Activated CD4-positive, alpha-beta T cell treated with anti-CD3 and anti-CD28 coated beads for 1 hour (primary cell): ENCODE measurements around the gene NUP93.

Experiments
- DNase-seq: peaks from one replicate; pipeline ENCODE4 v3.0.0-alpha.2; 2020

Gene NUP93

DNA sequence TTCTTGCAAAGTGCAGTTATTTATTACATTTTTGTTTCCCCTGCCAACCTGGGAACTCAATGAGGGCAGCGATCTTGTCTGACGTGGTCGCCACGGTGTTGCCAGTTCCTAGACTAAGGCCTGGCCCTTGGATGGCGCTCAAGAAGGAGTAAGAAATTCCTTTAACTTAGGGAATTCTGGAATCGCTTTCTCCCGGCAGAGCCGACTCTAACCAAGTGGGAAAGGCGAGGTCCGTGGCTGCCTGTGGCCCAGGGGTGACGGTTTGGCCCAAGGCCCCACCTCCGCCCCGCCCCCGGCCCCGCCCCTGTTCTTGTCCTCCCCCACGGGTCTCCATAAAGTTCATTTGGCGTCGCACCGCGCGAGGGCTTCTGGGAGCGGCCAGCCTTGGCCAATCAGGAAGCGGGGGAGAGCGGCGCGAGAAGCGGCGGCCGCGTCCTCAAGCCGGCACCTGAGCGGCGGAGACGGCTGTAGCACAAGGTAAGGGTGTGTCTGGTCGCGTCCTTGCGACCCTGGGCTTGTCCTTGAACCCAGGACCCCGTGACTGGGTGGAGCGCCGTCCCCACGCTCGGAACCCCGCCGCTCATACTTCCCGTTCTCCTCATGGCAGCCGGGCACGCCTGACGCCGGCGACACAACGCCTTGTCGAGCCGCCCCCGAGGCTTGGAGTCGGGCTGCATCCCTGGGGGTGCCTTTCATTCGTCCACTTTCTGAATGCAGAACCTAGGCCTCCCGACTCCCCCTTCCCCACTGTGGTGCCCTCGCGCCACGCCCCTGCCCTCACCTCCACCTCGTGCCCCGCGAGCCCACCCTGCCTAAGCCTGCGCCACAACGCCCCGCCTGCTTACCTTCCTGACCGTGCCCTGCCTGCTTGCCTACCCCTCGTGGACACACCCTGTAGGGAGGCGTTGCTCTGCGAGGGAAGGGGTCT lies at the start of gene NUP93:
TSS of gene NUP93 (plus strand) at position 395 of the 928 bp plus-strand sequence. CDS start 18,119 bp downstream, outside the sequence.
- peak; percentile 83 for DNase-seq

DNA sequence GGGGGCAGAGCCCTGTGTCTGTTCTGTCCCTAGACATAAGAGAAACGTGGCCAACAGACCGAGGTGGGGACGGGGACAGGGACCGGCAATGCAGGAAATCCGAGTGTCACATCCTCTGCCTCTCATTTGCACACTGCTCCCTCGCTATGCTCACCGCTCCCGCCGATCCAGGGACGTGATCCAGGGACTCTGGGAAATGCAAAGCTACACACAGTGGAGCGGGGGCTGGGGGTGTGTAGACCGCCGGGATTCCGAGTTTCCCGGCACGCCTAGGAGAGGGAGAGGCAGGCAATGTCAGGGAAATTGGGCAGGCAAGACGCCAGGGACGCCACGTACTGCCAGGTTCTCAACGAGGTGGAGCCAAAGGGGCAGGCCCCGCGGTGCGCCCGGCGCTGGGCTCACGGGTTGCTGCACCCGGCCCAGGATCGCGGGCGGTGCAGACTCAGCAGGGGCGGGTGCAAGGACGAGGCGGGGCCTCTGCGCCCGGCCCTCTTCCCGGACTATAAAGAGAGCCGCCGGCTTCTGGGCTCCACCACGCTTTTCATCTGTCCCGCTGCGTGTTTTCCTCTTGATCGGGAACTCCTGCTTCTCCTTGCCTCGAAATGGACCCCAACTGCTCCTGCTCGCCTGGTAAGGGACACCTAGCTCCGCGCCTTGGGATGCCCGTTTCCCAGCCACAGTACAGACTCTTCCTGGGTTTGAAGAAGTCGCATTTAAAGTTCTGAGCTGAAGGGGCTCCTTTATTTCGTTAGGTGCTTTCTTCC lies 47.8 kb upstream of the NUP93 start, which contains the start of gene MT1X:
TSS of gene MT1X (plus strand) at position 532 of the 764 bp plus-strand sequence. CDS start at position 603, 71 bp downstream.
- peak; percentile 85 for DNase-seq

DNA sequence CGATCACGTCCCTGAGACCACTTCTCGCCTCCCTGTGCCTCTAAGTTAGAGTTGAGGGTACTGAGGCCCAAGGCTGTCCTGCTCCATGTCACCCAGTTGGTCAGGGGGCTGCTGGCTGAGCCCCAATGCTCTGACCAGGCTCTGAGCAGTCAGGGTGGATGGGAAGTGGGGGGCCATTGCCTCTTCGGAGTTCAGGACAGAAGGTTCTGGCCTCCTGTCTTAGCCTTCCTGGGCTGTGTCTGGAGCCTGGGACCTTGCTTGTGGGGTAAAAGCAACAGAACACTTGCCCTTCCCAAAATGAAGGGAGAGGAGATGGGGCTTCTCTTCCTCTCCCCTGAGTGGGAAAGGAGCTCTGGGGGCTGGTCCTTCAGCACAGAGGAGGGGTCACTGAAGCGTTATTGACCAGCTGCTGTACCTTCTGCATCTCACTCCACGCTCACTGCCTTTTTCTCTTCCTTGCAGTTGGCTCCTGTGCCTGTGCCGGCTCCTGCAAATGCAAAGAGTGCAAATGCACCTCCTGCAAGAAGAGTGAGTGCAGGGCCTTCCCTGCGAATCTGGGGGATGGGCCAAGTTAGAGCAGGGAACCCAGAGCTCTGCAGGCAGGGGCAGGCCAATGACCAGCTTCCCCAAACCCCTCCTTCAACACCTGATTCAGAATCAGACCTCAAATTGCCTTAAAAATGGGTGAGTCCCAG lies 47.1 kb upstream of the NUP93 start:
- DNase-seq: no peak

DNA sequence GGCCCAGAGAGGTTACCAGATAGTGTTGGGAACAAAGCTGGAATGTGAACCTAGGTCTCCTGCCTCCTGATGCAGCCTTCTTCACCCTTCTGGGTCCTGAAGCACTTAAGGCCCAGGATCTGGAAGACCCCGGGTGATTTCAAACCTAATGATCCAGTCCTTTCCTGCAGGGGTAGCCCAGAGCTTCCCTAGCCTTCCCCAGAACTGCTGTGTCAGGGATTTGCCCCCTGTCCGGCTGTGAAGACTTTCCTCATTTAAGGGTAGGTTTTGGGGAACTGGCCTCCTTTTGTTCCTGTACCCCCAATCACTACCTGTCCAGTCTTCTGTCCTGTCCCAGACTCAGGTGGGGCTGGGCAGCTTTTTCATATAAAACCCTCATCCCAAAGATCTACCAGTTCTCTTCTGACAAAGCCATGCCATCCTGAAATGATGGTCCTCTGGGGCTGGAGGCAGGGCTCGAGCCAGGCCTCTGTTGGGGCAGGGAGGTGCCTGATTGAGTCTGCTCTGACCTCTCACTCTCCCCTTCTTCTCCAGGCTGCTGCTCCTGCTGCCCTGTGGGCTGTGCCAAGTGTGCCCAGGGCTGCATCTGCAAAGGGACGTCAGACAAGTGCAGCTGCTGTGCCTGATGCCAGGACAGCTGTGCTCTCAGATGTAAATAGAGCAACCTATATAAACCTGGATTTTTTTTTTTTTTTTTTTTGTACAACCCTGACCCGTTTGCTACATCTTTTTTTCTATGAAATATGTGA lies 46.3 kb upstream of the NUP93 start:
- DNase-seq: no peak

DNA sequence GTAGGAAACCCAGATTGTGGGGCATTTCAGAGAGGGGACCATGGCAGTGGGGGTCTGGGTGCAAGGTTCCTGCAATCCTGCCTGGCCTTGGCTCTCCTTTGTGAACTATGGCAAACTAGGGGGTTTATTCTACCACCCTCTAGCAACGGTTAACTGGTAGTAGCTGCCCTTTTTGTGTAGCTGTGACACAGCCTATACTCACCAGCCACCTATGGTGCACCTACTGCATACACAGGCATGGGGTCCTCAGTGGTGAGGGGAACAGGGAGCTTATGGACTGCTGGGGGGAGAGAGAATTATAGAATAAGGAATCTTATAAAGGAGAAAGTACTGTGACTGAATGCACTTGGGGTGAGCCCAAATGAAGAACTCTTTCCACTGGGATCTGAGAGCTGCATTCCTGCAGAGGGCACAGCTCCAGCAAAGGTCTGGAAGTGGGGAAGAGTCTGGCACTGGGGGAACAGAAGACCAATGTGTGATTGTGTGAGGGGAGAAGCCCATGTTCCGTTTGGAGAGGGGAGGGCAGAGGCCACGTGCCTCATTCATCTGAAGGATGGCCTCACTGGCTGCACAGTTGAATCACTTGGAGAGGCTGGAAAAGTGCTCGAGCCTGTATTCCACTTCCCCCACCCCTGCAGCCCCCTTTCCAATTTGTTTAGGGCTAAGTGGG lies 45.5 kb upstream of the NUP93 start:
- DNase-seq: no peak

DNA sequence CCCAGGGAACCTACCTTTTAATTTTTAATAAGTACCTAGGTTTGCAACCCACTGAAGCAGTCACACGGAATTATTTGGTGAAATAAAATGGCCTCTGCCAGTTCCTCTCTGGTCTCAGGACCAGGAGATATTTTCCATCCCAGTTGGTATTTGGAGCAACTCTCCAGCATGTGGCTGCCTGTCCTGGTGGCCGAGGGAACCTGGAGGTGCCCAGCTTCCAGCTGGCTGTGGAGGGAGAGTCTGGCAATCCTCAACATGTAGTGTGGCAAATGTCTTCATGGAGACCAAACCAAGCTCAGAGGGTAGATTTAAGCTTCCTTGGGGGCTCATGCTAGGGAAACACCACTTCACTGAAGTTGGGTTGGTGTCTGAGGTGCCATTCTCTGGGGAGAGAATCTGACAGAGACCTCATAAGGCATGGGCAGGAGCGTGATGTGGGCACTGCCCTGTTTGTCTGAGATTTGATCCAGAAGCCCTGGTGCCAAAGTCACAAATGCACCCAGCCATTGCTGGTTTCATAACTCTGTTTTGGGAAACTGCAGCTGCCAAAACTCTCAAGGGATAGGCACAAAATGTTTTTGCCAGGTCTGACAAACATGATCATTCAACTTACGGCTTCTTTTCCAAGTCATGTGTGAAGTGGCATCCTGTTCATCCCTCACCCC lies 44.9 kb upstream of the NUP93 start:
- no peak for DNase-seq

DNA sequence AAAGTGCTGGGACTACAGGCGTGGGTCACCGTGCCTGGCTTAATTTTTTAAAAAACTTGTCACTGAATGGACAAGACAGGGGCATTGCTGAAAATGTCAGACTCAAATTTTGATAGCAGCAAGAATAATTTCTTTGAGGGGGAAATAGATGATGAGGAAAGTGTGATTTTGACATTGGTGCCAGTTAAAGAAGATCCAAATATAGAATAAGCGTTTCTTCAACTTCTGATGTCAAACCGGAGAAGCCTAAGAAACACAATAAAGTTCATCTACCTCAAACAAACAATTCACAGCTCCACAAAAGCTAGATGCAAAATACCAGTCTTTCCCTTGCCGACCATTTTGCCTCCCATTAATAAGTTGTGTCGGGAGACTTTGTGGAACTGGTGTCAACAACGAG lies 43.2 kb upstream of the NUP93 start:
- DNase-seq: no peak

DNA sequence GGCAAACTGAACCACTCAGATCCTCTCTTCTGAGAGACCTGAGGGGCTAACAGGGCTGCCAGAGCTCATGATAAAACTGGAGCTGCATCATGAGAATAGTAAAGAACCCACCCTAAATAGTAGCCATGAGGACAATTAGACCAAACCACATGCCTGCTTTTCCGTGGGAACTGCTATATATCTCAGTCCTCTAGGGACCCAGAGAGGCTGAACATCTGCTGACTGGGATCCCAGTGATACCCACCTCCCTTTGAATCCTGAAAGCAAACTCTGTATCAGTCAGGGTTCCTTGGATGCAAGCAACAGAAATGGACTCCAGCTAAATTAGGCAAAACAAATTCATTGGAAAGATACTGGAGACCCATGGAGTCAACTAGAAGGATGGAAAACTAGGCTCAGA lies 41.2 kb upstream of the NUP93 start:
- no peak for DNase-seq

DNA sequence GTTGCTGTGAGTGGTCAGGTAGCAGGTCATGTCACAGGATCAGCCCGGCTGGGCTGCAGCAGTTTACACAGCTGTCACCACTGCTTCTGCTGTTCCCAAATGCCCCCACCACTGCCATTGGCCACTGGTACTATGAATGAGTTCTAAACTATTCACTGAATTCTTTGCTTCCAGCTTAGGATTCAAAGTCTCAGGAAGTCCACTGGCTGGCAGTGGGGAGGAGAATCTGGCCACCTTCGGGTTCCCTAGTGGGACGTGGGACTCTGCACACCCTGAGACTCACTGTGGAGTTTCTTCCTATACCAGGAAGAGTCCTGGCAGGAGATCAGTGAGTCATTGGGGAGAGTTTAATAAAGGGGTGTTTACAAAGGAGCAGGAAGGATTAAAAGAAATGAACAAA lies 40.8 kb upstream of the NUP93 start:
- DNase-seq: no peak

DNA sequence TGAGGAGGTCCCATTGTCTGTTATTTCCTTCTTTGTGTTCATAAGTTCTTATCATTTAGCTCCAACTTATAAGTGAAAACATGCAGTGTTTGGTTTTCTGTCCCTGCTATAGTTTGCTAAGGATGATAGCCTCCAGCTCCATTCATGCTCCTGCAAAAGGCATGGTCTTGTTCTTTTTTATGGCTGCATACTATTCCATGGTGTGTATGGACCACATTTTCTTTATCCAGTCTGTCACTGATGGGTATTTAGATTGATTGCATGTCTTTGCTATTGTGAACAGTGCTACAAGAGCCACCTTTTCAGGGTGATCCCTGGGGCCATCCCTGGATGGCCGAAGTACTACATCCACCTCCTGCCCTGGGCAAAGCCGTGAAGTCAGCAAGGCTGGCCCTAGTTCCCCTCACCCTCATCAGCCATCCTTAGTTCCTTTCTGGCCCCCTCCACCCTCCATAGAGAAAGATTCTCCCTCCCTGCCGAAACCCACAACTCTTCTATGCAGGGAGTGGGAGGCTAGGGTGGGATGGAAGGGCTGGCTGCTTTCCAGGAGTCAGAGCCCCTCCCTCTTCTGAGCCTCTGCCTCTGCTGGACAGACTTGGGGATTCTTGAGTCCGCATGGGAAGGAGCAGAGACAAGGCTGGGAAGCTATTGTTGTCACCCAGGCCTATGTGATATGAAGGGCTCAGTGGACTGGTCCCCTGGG lies 39.4 kb upstream of the NUP93 start:
- no peak for DNase-seq

DNA sequence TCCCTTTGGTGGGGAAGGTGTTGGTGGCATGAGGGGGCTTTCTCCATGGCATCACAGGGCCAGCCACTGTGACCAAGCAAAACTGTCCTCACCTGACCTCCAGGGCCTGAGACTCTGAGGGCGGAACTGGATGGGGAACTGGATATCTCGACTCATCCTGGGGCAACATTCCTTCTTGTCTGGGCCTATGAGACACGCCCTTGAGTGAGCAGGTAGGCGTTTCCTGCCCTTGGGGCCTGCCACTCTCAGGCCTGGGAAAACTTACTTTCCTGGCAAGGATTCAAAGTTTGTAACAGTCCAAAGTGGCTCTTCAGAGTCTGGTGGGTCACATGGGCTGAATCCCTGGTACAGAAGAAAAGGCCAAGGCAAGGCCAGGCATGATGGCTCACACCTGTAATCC lies 38.0 kb upstream of the NUP93 start:
- no peak for DNase-seq

DNA sequence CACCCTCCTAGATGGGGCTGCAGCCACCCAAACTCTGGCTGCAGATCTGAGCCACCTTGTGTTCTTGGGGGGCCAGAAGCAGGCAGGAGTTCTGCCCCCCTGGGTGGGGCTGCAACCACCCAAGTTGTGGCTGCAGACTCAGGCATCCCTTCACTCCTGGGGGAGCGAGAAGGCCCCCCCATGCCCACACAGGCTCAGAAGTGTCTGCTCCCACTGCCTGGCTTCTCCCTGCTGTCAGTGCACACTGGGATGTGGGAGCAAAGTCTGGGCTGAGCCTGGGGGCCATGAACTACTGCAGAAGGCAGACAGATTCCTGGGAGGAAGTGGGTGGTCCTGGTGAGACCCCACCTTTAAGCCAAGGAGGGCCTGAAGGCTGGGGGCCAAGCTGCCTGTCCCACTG lies 34.7 kb upstream of the NUP93 start:
- DNase-seq: no peak

DNA sequence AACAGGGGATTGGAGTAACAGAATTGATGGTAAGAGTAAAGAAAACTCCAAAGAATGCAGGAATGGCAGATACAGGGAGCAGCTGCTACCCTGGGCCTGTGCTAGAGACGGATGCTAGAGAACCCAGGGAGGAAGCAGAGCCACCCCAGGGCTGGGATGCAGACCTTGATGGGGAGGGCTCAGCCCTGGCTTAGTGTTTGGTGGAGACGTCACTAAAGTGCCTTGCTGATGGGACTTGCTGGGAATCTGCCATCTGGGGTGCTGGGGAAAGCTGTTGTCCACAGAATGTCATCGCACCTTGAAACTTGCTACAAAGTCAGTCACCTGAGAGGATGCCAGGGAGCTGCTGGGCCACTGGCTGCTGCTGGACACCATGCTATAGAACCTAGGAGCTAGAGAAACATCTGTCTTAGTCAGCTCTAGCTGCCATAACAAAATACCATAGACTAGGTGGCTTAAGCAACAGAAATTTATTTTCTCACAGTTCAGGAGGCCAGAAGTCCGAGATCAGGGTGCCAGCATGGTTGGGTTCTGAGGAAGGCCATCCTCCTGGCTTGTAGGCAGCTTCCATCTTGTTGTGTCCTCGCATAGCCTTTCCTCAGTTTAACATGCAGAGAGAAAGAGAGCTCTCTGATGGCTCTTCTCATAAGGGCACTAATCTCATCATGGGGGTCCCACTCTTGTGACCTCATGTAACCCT lies 32.3 kb upstream of the NUP93 start:
- no peak for DNase-seq

DNA sequence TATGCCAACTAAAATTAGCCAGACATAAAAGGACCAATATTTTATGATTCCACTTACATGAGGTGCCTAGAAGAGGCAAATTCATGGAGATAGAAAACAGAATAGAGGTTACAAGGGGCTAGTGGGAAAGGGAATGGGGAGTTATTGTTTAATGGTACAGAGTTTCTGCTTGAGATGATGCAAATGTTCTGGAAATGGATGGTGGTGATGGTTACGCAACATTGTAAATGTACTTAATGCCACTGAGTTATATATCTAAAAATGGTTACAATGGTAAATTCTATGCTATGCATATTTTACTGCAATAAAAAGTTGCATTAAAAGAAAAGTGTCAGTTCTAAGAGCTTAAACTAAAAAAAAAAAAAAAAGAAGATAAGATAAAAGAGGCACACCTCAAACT lies 29.7 kb upstream of the NUP93 start:
- DNase-seq: no peak

DNA sequence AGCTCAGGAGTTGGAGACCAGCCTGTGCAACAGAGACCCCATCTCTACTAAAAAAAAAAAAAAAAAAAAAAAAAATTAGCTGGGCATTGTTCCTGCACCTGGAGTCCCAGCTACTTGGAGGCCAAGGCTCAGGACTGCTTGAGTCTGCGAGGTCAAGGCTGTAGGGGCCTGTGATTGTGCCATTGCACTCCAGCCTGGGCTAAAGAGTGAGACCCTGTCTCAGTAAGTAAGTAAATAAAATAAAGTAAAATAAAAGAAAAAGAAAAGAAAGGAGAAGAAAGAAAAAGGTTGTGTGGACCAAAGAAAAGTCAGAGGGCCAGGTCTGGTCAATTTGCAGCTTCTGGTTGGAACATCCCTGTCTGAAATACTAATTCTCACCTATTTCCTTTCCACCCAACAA lies 29.3 kb upstream of the NUP93 start:
- no peak for DNase-seq

DNA sequence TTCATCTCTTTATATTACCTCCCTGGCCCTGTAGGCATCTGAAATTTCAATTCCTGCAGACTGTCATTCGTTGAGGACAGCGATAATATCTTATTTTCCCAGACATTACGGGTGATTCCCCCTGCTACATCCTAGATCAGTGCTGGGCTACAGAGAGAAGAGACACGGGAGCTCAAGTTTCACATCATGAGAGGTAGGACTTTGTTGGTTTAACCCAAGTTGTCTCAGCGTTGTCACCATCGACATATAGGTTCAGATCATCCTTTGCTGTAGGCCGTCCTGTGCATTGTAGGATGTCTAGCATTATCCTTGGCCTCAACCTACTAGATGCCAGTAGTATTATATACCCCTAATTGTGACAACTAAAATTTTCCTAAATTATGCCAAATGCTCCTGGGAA lies 28.4 kb upstream of the NUP93 start:
- DNase-seq: no peak

DNA sequence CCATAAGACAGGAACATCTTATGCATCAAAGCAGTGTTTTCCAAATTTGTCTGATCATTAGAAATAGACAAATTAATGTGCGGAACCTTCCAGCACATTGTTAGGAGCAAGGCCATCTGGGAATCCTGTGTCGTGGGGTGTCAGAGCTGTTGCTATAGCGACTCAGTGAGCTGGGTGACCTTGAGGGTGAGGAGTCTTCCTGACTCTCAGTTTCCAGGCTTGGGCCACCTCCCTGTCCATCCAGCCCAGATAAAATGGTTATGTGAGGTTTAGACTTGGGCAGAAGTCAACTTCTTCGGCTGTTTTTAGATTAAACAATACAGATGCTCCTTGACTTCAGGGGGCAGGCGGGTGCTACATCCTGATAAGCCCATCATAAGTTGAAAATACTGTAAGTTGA lies 27.1 kb upstream of the NUP93 start:
- no peak for DNase-seq

DNA sequence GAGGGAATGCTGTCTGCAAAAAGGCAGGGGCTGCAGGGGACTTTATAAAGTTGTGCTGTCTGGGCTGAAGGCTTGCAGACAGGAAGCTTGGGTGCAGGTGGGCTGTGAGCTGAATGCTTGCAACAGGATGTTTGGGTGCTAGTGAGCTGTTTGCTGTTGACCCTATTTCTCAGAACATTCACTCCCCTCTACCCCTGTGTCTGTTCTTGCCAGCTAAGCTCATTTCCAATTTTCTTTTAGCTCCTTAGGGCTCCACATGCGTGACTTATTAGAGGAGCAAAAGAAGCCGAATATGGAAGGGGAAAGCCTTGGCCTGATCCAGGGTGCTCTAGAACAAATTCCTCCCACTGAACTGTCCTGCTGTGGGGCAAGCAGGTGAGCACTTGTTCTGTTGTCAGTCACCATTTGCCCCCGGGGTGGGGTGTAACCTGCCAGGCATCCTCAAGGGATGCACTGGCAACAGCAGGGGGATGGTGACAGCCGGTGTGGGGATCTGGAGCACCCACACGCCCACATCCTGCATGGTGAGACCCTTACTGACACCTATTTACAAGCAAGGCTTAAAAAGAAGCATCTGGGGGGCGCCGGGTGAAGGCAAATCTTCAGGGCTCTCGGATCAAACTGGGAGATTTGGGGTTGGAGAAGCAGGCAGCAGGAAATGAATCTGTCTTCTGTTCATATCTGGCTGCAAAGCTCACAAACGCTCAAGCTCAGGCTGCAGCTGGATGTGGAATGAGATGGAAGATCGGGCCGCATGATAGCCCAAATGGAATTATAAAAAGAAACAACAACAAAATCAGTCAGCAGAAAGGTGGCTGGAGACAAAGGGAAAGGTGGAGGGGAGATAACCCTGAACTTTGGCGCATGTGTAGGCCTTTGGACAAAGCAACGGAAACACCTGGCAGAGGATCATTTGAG lies 21.1 kb upstream of the NUP93 start:
- no peak for DNase-seq

DNA sequence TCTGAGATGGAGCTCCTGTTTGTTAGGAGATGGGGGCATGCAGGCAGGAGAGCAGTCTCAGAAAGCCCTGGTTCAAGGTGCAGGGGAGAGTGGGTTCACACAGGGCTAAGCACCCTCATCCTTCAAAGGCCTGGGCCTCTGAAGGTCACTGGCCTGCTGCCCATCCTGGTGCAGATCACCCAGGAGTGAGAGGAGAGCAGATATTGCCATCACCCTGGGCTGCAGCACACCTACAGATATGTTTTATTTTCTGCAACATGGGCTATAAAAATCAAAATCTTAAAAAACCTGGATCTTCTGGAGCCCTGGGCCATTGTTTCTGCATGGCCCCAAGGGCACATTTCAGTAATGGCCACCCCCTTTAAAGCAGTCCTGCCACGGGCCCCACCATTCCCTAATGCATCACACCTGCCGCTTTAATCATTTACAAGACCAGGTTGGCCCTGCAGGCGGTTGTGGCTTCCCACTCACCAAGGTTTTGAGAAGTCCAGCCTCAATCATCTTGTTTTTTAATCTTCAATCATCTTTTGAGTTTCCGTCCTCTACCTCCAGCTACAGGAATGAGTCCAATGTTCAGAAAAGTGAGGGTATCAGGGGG lies 20.4 kb upstream of the NUP93 start:
- no peak for DNase-seq
